22Rv1 (cell line): Measurements from ENCODE around the gene ZKSCAN1.

ENCODE experiments used
- CTCF ChIP-seq: fragments of 450-650 bp; IDR thresholded peaks from 2 replicates; pipeline ENCODE4 v1.5.1; 2017; ENCODE audit warnings: mild to moderate bottlenecking
- ZFX ChIP-seq: fragments of 450-650 bp; IDR thresholded peaks from 2 replicates; pipeline ENCODE4 v1.6.1; 2017; ENCODE audit warnings: antibody characterized with exemption, borderline replicate concordance

GRCh38 chr7:100063376-100063775, 48.0 kb downstream of the ZKSCAN1 start:
- no peak for TF ChIP-seq CTCF
- TF ChIP-seq ZFX = no peak
